ENCODE results near the gene PRPF6. TPM values are rescaled to one million over a fixed set of nuclear protein-coding genes. Genes with fewer than 3 reads are reported as not detected.
A peak's percentile ranks its signal among the peaks of the same experiment; 100 is the strongest.

Gene PRPF6
- total RNA-seq, 1 donor from 2014 or later: 71.9 TPM

DNA sequence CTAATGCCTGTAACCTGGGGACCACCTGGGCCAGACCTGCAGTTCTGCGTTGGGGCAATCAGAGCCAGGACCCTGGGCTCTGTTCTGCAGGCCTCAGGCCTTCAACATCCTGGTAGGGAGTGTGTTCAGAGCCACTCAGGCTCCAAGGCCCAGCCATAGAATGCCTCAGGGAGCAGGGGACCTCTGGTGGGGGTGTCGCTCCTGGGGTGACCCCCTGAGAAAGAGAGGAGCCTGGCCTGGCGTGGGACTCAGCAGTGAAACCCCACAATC, 37.2 kb upstream of the PRPF6 start:
- Mint-ChIP-seq H3K4me3 (ENCODE audit: unreplicated experiment) (no peak overlapping the region), H3K4me1 (ENCODE audit: unreplicated experiment) (peaks cover 18% of the 10 kb centered on the region), H3K9me3 (ENCODE audit: unreplicated experiment) (no peaks in the 10 kb centered on the region), H3K27me3 (ENCODE audit: unreplicated experiment) (no peaks in the 10 kb centered on the region), H3K36me3 (ENCODE audit: unreplicated experiment) (no peaks in the 10 kb centered on the region), H3K27ac (ENCODE audit: unreplicated experiment) (no peak overlapping the region)
- no peak for DNase-seq (ENCODE audit: extremely low spot score, unreplicated experiment)
- TF ChIP-seq, protein P1, sequence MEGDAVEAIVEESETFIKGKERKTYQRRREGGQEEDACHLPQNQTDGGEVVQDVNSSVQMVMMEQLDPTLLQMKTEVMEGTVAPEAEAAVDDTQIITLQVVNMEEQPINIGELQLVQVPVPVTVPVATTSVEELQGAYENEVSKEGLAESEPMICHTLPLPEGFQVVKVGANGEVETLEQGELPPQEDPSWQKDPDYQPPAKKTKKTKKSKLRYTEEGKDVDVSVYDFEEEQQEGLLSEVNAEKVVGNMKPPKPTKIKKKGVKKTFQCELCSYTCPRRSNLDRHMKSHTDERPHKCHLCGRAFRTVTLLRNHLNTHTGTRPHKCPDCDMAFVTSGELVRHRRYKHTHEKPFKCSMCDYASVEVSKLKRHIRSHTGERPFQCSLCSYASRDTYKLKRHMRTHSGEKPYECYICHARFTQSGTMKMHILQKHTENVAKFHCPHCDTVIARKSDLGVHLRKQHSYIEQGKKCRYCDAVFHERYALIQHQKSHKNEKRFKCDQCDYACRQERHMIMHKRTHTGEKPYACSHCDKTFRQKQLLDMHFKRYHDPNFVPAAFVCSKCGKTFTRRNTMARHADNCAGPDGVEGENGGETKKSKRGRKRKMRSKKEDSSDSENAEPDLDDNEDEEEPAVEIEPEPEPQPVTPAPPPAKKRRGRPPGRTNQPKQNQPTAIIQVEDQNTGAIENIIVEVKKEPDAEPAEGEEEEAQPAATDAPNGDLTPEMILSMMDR (IDR thresholded peaks at IDR 0.05): no peak

DNA sequence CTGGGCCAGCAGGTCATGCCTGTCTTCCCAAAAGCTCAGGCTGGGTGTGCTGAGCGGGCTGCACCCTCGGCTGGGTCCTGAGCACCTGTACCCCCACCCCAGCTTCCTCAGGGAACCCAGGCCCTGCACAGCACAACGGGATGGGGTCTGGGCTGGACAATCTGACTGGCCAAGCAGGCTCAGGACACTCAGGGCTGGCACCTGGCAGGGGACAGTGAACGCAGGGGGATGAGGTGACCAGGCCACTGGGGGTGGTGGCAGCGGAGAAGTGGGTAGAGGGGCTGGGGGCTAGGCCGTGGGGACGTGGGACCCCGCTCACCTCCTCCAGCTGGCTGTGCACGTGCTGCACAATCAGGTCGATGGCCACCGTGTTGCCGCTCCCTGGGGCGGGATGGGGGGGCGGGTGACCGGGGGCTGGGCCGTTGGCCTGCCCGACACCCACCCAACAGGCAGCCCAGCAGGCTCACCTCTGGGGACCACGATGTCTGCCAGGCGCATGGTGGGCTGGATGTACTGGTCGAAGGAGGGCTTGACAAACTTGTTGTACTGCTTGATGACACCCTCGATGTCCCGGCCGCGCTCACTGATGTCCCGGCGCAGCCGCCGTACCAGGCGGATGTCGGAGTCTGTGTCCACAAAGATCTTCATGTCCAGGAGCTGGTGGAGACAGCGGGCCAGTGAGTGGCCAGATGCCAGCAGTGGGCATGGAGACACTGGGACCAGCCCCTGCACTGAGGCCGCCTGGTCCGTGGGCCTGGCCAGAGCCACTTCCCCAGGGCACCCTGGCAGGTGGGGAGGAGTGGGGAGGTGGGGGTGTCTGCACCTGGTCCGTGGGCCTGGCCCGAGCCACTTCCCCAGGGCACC, 36.6 kb upstream of the PRPF6 start:
- no peaks in the 10 kb centered on the region for H3K36me3 Mint-ChIP-seq (ENCODE audit: unreplicated experiment)
- H3K4me1 Mint-ChIP-seq (ENCODE audit: unreplicated experiment): peaks cover 24% of the 10 kb centered on the region
- H3K4me3 Mint-ChIP-seq (ENCODE audit: unreplicated experiment): no peak overlapping the region
- H3K9me3 Mint-ChIP-seq (ENCODE audit: unreplicated experiment): no peaks in the 10 kb centered on the region
- TF ChIP-seq, protein P1 (IDR thresholded peaks at IDR 0.05): no peak
- H3K27me3 Mint-ChIP-seq (ENCODE audit: unreplicated experiment): no peaks in the 10 kb centered on the region
- H3K27ac Mint-ChIP-seq (ENCODE audit: unreplicated experiment): no peak overlapping the region
- no peak for DNase-seq (ENCODE audit: extremely low spot score, unreplicated experiment)

GRCh38 chr20:63945031-63945658, 35.8 kb upstream of the PRPF6 start:
- Mint-ChIP-seq H3K27me3 (ENCODE audit: unreplicated experiment) (no peaks in the 10 kb centered on the region), H3K27ac (ENCODE audit: unreplicated experiment) (no peak overlapping the region), H3K4me1 (ENCODE audit: unreplicated experiment) (peaks cover 30% of the 10 kb centered on the region), H3K36me3 (ENCODE audit: unreplicated experiment) (no peaks in the 10 kb centered on the region), H3K4me3 (ENCODE audit: unreplicated experiment) (no peak overlapping the region), H3K9me3 (ENCODE audit: unreplicated experiment) (no peaks in the 10 kb centered on the region)
- TF ChIP-seq, protein P1 (IDR thresholded peaks at IDR 0.05): no peak
- DNase-seq (ENCODE audit: extremely low spot score, unreplicated experiment): no peak

- Mint-ChIP-seq H3K9me3 (ENCODE audit: unreplicated experiment) (no peaks in the 10 kb centered on the region), H3K4me1 (ENCODE audit: unreplicated experiment) (peaks cover 34% of the 10 kb centered on the region), H3K4me3 (ENCODE audit: unreplicated experiment) (no peak overlapping the region), H3K27ac (ENCODE audit: unreplicated experiment) (peak overlapping the region; percentile 41), H3K36me3 (ENCODE audit: unreplicated experiment) (no peaks in the 10 kb centered on the region), H3K27me3 (ENCODE audit: unreplicated experiment) (no peaks in the 10 kb centered on the region)
- TF ChIP-seq, protein P1 (IDR thresholded peaks at IDR 0.05): no peak
- no peak for DNase-seq (ENCODE audit: extremely low spot score, unreplicated experiment)
Measured at GRCh38 chr20:63945921-63946920, 34.7 kb upstream of the PRPF6 start.
